Mucosa of descending colon (tissue), 3 donors: ENCODE measurements around the gene MACROD1. TPM values are rescaled to one million over a fixed set of nuclear protein-coding genes. Genes with fewer than 3 reads are reported as not detected.
"Not testable (repeated sequence)": the region's sequence is repeated elsewhere in the genome, so short reads cannot be mapped to it uniquely, and the experiment has no call there.

ENCODE experiments used
- ATAC-seq: fragments of 200-7000 bp; cut with Tn5 transposase; one replicate; pipeline ENCODE4 v1.9.1; 2020; ENCODE audit warnings: mild to moderate bottlenecking, moderate library complexity
- DNase-seq, 3 donors: peaks; one replicate each; pipeline ENCODE4 v3.0.0-alpha.2; 2020
- H3K36me3 ChIP-seq: fragments of 200-600 bp; one replicate; pipeline ENCODE4 v1.8.0; 2021; ENCODE audit warnings: low read depth, mild to moderate bottlenecking
- H3K4me1 ChIP-seq: fragments of 200-600 bp; one replicate; pipeline ENCODE4 v1.8.0; 2021; ENCODE audit warnings: low read depth, mild to moderate bottlenecking
- H3K4me3 ChIP-seq: fragments of 200-600 bp; one replicate; pipeline ENCODE4 v1.8.0; 2021; ENCODE audit warnings: mild to moderate bottlenecking
- H3K9me3 ChIP-seq: fragments of 200-600 bp; one replicate; pipeline ENCODE4 v1.8.0; 2021; ENCODE audit warnings: mild to moderate bottlenecking
- CTCF ChIP-seq: fragments of 200-600 bp; IDR thresholded peaks from one replicate; pipeline ENCODE4 v1.8.0; 2022; ENCODE audit warnings: antibody characterized with exemption, mild to moderate bottlenecking
- intact Hi-C, 2 donors: fragments of 100-400 bp; cut with DNase I in 1 of 2; cut with micrococcal nuclease in 1 of 2; formaldehyde crosslinking; loops; one replicate each; pipeline versions ENCODE4 v1.11.0 to v1.11.1; 2022; cut with DNase I, micrococcal nuclease
- total RNA-seq, 3 donors: library from RNA; stranded (reverse); fragmentation: NEBNext Ultra II Directional in 2 of 3; extraction: Animal tissue kit (Norgen Biotek cat#: 25700) in 2 of 3; gene quantifications; one replicate each; pipeline versions ENCODE4 v1.2.1 to v1.2.4, GENCODE V29; 2021 to 2023
- donor health status: DM: no; HTN: no; CAD: no; lungs with moderate emphysema.
- donor health status: DM: no; HTN: no; CAD: no.
- donor health status: DM: no; HTN: yes; CAD: no.

MACROD1 gene
- total RNA-seq, 3 donors from 2014 or later: 26.7 to 38.7 (median 38.1) TPM

GRCh38 chr11:63970902-63971301, 195.0 kb downstream of the MACROD1 start:
- intact Hi-C loops: no loop called here
- H3K9me3 ChIP-seq: no peaks in the 10 kb centered on the region
- ATAC-seq: no peak
- peaks cover 6% of the 10 kb centered on the region for H3K4me1 ChIP-seq
- DNase-seq: no peak
- no peak overlapping the region for H3K4me3 ChIP-seq
- no peak for TF ChIP-seq CTCF
- no peaks in the 10 kb centered on the region for H3K36me3 ChIP-seq

- TF ChIP-seq CTCF: no peak
- Histone ChIP-seq H3K9me3 (no peaks in the 10 kb centered on the region), H3K36me3 (no peaks in the 10 kb centered on the region), H3K4me3 (no peak overlapping the region), H3K4me1 (no peaks in the 10 kb centered on the region)
- ATAC-seq (no peak), DNase-seq (no peak)
- intact Hi-C loops: no loop called here
Measured at GRCh38 chr11:63969461-63969860, 196.5 kb downstream of the MACROD1 start.

GRCh38 chr11:63966444-63966843, 199.5 kb downstream of the MACROD1 start:
- H3K9me3 ChIP-seq: no peaks in the 10 kb centered on the region
- no peak overlapping the region for H3K4me3 ChIP-seq
- ATAC-seq (no peak), DNase-seq (no peak)
- no peaks in the 10 kb centered on the region for H3K4me1 ChIP-seq
- intact Hi-C loops: no loop called here
- TF ChIP-seq CTCF: no peak
- H3K36me3 ChIP-seq: no peaks in the 10 kb centered on the region

GRCh38 chr11:63963895-63964294, 202.0 kb downstream of the MACROD1 start:
- H3K4me3 ChIP-seq, DNase-seq, ATAC-seq, H3K4me1 ChIP-seq, H3K9me3 ChIP-seq, intact Hi-C loops, H3K36me3 ChIP-seq: not testable (repeated sequence)

GRCh38 chr11:63961608-63962412, 204.1 kb downstream of the MACROD1 start:
- Histone ChIP-seq H3K9me3 (no peaks in the 10 kb centered on the region), H3K4me3 (no peak overlapping the region), H3K36me3 (no peaks in the 10 kb centered on the region), H3K4me1 (no peaks in the 10 kb centered on the region)
- no peak for TF ChIP-seq CTCF
- ATAC-seq: peak; percentile 75
- intact Hi-C loops: no loop called here
- peak in 1 of 3 donors; percentile 32 for DNase-seq

GRCh38 chr11:63958008-63958407, 207.9 kb downstream of the MACROD1 start:
- ATAC-seq: no peak
- no peak for DNase-seq

More at GRCh38 chr11:63958008-63958407, 207.9 kb downstream of the MACROD1 start:
- Histone ChIP-seq H3K4me1 (no peaks in the 10 kb centered on the region), H3K9me3 (no peaks in the 10 kb centered on the region), H3K36me3 (no peaks in the 10 kb centered on the region), H3K4me3 (no peak overlapping the region)
- intact Hi-C loops: no loop called here
- TF ChIP-seq CTCF: no peak
